GM19324 (cell line): ENCODE results near the gene ZC2HC1B.

ENCODE experiments used
- ATAC-seq: cut with Tn5 transposase; IDR thresholded peaks from one replicate; pipeline ENCODE4 v1.9.1; 2021; ENCODE audit warnings: mild to moderate bottlenecking, moderate library complexity; ENCODE audit not compliant: unreplicated experiment, low FRiP score

Gene ZC2HC1B

DNA sequence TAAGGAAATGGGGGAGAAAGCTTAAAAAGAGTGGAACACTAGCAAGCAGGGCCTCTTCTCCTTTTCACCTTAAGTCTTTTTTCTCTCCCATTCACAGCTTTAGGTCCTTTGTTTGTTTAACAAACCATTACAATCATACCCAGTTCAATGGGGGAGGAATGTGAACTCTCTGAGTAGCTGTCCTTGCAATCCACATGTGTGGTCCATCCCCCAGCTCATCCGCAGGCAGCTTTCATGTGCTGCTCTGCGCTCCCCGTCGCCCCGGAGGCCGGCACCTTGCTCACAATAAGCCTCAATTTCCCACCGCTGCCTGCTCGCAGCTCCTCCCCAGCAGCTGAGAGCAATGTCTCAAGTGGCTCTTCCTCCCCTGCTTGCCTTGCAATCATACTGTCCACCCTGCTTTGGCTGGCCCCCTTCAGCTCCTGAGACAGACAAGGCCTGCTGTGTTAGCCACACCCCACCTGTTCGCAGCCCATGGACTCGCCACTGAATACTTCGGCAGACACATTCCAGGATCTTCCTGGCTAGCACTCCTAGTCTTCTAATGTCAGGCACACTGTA lies 94.6 kb downstream of the ZC2HC1B start:
- ATAC-seq: no peak

DNA sequence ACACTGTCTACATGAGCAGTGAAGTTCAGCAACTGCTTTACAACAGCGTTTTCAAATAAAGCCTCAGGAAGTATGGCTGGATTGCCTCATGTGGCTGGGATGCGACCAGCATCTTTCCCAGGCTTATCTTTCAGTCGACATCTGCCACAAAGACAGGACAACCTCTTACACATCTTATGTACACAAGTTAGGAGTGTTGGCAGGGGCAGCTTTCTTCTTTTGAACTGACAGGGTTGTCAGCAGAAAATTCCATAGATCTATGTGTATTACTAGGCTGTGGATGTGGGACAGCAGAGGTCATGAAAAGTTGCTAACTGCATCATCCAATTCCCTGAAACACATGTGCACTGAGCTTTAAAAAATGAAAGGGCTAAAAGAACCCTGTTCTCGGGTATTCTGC lies 95.7 kb downstream of the ZC2HC1B start:
- ATAC-seq: no peak

DNA sequence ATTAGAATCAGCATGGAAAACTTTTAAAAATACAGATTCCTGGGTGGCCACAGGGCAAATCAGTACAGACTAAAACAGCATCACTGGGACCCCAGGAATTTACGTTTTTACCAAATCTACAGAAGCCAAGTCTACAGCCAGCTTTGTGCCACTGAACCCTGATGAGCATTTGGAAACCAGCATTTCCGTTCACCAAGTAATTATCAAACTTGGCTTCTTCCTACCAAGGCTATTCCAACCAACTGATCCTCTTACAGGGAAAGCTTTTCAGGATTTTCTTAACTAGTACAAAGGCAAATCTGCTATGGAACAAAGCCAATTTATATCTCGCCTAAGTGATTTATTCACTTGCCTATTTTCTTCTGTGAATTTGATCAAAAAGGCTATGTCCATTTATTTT lies 96.8 kb downstream of the ZC2HC1B start:
- ATAC-seq: no peak

DNA sequence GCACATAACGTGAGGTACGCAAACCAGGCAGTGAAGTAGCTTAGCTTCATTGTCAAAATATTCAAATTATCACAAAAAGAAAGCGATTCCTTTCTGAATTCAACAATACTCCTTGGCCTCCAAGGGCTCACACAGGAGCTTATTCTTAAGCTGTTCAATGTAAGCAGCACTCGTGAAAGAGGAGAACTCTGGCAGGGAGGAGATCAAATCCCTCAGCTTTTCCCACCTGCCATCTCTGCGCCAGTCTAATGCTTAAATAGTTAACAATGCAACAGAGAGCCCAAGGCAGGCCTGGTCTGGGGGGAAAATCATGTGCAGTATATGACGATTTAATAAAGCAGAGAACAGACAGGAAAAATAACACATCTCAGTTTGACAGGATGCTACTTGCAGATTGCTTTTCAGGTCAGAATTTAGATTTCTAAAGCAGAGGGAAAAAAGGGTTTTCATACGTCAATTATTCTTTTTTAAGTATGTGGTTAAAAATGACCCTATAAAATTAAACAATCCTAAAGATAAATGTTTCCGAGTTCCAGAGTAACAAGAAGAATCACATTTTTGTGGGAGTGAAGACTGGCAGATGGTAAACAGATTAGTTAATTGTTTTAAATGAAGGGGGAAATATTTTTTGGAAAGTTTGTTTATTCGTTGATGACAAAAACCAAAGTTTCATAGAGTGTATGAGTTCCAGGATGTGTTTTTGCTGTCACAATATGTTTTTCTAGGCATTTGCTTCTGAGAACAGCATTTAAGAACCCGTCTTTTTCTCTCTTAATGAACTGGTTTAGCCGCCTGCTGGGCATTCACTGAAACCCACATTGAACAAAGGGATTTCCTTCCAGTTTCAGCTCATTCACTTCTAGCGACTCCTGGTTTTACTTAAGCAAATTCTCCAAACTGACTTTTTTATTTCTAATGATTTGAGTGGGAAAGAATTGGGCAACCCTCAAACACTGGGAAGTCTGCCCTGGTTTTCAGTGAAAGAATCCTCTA lies 97.9 kb downstream of the ZC2HC1B start:
- no peak for ATAC-seq

DNA sequence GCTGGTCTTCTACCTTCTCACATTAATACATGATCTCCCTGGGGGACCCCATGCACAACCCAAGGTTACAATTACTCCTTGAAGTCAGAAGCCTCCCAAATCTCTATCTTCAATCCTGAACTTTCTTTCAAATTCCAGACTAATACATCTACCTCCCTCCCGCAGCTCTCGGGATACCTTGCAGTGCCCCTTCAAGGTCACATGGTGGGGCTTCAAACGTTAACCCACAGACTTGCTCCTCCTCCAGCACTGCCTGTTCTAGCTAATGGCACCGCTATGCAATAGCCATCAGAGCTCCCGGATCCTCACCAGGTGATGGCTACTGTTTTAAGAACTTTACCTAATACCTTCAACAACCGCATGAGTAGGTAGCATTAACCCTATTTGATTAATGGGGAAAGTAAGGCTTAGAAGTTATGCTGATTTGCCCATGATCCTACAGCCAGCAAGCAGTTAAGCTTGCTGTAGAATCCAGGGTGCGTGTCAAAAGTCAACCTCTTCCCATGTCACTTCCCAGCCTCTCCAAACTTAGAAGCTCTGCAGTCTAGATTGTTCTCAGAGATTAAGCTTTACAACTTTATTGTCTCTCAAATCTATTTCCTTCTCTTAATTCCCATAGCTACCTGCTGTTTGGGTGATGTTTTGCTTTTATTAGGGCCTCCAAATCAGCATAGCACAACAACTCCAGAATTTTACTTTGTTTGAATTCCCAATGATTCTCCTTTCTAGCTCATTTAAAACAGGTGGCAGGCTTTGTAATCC lies 99.1 kb downstream of the ZC2HC1B start:
- no peak for ATAC-seq

DNA sequence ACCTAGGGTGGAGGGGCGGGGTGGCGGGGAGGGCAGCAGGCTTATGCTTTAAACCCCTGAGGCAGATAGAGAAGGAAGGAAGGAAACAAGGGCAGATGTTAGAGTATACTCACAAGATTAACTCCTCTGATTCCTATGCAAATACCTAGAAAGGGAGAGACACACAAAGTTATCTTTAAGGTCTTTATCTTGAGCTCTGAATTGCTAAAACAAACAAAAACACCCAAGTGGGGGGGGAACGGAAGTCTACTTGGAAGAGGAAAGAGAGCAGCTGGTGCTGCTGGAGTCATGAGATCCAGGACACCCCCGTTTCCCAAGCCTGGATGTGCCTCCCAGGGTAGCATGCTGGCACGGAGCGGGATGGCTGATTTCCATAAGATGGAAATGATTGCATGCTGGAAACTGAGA lies 100.4 kb downstream of the ZC2HC1B start:
- ATAC-seq: no peak

DNA sequence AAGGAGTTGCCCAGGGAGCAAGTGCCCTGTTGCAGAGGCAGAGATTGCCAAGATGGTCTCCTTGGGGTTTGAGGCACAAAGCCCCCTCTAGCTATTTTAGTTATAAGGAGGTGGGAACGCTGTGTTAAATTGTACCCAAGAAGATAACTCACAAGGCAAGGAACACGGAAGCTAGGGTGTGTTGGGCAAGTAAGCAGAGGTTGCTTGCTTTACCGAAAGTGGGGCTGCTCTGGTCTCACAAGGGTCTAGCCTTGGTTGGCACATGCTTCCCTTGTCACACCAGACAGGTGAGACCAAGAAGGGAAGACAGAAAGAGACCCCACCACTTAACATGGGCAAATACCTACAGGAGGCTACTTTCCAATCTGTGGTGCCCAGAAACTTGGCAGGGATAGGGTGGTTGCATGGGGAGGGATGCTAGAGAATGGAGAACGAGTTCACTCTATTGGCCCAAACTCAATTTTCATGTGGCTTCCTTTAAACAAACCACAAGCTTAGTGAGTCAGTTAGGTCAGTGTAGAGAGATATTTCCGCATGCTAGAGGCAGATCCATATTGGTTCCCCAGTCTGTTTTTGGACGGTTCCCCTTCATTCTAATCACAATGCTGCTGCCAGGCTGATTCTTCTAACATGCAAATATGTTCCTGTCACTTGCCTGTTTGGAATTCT lies 101.4 kb downstream of the ZC2HC1B start:
- no peak for ATAC-seq

DNA sequence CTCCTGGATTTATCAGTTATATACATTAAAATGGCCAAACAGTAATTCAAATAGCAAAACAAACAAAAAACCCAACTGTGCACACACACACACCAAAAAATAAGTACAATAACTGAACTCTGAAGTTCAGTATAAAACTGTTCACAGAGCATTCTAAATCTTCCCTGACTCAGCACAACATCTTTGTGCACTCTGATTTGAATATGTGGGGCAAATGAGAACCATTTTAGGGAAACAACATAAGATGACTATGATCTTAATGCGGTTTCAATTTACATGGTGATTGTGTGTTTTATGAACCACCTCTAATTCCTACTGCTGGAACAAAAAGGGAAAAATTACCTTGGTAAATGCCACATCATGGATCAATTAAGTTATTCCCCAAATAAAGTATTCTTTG lies 102.0 kb downstream of the ZC2HC1B start:
- ATAC-seq: no peak

DNA sequence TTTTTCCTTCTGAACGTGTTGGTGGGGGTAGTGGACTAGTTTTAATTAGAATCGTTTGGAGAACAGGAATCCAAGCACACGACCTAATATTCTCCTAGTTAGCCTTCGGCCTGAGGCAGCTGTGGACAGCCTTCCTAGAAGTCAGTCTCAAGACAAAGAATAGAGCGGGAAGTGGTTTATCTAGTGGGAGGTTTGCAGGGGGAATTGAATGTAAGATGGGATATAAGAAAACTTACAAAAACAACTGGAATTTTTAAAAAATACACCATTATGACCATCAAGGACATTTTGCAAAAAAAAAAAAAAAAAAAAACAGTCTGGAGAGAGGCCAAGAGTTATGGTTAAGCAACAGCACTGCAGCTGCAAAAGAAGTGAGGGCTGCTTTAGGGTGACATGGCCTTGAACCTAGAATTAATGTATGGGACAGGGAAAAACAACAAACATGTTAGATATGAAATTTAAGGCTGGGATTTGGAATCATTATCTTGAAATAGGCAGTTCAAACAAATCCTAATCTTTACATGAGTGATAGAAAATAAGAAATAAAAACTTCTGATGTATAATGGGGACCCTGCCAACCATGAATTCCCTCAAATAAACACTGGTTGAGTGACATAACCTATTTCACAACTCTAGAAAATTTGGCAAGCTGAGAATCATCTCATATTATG lies 103.6 kb downstream of the ZC2HC1B start:
- no peak for ATAC-seq

DNA sequence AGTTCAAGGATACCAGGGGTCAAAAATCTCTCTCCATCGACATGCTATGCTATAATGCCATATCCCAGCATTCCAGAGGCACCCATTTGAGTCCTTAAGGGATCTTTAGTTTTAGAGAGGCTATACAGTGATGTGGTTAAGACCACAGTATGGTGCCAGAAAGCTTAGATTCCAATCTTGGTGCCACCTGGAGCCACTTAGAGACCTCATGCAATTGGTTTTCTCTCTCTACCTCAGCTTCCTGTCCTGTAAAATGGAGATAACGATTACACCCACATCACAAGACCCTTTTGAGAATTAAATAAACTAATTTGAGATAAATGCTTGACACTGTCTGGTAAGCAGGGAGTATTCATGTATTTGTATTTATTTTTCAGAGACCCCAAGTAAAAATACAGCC lies 104.8 kb downstream of the ZC2HC1B start:
- no peak for ATAC-seq

DNA sequence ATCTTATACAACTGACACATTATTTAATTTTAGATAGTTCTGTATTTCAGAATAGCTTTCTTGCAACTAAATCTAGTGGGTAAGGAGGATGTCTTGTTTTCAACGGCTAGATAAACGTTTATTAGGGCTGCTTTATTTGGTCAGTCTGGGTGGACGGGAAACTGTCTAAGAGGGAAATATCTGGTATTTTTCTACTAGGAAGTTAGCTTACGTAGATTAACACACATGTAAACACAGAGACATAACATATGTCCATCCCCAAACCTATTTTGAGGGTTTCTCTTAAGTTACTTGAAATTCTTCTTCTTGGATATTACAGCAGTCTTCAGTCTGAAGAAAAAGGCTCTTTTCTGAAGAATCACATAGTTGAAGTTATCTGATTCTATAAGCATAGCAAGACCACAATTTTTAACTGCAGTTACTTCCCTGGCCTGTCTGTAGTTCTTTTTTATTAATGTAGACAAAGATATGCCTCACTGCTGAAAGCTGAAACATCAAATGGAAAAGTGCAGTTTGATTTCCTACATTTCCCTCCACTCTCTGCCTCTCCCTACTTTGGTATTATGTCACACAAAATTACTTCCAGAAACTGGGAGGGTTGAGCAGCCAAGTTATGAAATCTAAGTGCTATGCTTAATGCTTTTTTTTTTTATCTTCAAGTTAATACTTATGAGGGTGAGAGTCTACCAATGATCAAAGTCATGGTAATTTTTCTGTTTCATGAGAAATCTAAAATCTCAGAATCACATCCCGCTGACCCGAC lies 106.4 kb downstream of the ZC2HC1B start:
- no peak for ATAC-seq

DNA sequence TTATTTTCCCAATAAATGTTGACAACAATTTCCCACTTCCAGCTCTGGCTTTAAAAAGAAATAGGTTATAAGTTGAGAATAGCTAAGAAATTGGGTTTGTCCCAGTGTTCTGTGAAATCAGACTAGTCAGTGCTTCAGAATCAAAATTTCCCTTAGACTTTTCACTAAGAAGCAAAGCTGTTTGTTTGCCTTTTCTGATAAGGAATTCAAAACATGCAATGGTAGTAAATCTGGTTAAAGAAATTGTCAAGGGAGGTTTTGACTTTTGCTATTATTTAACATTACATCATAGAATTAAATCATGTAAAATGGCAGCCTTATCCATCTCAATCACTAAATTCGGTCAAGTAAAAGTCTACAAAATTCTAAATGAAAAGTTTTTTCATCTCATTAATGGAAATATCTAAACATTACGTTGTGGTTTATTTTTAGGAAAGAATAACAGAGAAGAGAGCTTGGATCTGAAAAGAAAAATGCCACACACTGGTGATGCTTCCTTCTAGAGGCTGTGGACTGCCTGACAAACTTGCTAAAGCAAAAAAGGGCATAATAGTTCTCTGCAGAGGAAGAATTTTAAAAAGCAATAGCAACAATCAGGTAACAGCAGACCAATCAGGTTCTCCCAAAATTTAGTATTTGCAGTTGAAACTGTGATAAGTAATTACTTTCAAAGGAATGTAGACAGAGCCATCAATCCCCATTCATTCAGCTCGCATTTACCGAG lies 107.4 kb downstream of the ZC2HC1B start:
- no peak for ATAC-seq

DNA sequence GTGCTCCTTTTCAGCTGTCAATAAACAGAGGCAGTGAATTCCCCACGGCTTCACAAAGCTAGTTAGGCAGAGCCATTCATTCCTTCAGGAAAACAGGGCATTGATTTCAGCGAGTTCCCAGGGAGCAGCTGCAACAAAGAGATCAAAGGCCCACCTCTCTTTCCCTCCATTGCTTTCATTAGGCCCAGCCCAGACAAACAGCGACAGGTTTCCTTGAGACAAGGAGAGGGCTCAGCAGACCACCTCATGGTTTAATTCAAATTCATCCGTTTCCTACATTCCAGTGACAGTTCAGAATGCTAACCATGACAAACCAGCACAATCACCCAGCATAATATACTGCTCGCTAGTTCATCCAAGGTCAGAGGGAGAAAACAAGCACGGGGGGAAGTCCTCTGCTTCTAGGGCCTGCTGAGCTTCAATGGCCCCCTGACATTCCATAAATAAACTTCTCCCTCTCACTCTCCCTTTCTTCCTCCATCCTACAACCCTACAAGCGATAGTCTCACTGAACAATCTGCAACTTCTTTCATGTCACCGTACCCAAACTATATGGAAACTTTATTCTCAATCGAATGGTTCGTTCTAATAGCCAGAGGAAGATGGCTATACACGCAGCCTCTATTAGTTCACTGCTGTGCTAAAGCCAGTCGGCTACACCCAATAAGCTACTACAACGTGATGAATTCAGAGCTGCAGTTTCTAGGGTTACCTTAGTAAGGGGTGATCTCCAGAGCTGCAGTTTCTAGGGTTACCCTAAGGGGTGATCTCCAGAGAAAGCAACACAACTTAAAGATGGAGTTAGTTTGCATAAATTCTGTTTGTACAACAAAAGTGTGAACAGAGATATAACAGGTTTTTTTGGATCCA lies 109.1 kb downstream of the ZC2HC1B start:
- ATAC-seq: no peak

DNA sequence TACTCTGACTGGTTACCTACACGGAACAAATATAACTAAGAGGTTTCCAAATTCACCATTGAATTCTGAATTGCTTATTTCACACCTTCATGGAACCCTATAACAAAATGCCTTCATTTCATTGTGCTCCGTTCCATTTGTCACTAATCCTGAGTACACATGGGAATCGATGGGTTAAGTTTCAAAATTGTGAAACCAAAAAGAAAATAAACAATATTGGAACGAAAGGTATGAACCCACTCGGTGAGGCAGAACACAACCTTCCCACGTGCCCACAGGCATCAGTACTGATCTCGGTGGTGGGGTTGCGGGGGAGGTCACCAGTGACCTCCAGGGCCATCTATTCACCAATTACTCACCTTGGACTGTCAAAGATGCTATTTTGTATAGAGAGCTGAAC lies 109.8 kb downstream of the ZC2HC1B start:
- ATAC-seq: no peak

DNA sequence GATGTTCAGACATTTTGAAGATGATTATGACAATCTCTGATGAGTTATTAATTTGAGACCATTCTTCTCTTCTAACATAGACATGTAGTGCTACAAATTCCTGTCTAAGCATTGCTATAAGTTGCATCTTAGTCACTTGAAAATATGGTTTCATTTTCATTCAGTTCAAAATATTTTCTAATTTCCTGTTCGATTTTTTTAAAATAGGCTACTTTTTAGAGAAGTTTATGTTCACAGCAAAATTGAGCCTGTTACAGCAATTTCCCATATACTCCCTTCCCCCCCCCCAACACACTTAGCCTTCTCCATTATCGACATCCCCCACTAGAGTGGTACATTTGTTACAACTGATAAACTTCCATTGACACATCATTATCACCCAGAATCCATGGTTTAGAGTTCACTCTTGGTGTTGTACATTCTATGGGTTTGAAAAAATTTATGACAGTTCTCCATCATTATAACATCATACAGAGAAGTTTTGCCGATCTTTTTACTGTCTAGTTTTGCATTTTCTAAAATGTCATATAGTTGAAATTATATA lies 112.6 kb downstream of the ZC2HC1B start:
- no peak for ATAC-seq

DNA sequence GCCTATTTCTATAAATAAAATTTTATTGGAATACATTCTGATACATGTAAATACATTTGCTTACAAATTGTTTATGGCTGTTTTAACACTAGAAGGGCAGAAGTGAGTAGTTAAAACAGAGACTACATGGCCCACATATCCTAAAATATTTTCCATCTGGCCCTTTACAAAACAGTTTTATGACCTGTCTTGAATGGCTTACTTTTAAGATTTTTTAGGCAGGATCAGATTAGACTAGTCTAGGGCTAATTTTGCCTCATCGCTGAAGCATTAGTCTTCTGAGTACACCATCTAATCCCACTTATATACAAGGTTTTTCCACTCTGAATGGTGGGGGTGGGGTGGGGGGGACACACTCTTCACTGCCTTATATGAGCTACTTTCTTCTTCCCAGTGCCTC lies 116.6 kb downstream of the ZC2HC1B start:
- ATAC-seq: no peak

DNA sequence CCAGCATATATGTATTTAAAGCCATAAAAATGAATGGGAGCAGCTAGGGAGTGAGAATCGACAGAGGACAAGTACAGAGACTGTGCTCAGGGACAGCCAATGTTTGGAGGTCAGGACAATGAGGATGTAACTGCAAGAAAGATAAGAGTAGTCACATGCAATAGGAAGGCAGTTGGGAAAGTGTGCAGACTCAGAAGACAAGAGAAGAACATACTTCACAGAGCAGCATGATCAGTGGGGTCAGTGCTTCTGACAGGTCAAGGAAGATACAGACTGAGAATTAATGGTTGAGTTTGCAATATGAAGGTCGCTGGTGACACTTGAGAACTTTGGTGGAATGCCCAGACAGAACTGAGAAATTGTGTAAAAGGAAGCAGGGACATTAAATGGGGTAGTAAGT lies 118.7 kb downstream of the ZC2HC1B start:
- ATAC-seq: no peak

DNA sequence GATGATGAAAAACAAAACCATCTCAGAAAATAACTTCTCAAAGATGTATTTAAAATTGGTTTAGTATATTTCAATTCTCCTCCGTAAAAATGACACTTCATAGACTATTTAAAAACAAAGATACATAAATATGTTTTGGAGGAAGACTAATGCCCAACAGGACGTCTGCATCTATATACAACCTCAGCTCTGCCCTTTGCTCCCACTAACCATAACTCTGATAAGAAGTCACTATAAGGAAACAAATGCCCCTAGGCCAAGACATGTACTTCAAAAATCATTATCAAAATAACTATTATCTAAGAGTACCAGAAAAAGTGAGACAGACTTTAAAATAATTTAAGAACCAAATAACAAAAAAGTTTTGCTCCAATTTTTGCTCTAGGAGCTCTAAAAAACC lies 120.4 kb downstream of the ZC2HC1B start:
- no peak for ATAC-seq
